Measurements from ENCODE around the gene GDF2.

The GDF2 gene

GRCh38 chr10:47311932-47312662 is 10.2 kb upstream of the GDF2 start:
- peak; percentile 80 to 83 for DNase-seq (ENCODE audit: low read depth in 2 of 2)

- DNase-seq (ENCODE audit: low read depth in 2 of 2) = no peak
Measured at GRCh38 chr10:47312663-47312995, 9.6 kb upstream of the GDF2 start.

DNA sequence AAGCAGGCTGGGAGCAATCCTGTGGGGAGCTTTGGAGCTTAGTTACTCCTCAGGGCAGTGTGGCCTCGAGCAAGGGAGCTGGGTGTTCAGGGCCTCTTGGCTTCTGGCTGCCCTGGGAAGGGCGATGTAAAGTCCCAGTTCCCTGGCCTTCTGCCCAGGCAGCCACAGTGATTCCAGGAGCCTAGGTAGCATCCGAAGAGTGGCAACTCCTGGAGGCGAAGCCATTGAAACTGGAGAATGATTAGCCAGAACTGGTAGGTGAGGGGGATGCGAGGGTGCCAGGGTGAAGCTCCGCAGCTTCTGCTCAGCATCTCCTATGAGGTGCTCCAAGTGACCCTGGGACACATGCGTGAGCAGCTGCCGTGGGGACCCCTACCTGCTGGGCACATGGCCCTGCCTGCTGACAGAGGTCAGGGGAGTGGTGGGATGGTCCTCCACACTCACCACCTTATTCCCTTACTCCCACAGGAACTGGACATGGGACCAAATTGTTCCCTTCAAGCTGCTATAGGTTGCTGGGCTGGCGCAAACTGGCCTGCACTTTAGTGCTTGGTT is 7.8 kb upstream of the GDF2 start:
- no peak for DNase-seq (ENCODE audit: low read depth in 2 of 2)

DNA sequence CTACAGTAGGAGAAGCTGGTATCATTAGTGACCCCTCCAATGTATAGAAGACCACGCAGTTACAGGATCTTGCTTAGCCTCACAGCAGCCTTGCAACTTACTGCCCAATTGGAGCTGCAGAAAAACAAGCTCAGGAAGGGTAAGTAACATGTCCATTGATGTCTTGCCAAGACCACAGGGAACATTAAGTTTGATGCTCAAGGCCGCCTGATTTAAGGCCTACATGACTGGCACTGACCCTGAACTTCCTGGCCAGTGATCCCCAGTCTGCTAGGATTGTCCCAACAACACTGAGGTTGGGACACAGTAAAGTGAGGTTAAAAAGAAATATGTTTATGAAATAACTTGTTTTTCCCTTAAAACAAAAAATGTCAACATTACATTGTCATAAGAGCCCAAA is 6.8 kb upstream of the GDF2 start:
- DNase-seq (ENCODE audit: low read depth in 2 of 2) = no peak

DNA sequence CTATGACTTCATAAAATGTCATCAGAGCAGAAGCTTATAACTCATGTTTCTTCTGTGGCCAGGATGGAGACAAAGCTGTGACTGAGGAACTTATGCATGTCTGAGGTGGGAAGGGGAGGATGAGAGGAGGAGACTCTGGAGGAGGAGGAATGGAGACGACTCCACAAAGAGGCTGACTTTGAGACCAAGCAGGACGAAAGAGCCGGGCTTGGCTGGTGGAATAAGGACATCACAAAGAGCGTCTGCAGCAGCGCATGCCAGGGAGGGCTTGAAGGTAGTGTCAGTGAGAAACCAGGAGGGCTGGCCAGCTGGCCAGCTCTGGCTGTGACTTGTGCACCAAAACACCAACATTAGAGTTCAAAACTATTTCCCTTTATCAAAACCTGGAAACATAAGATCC is 6.1 kb upstream of the GDF2 start:
- DNase-seq (ENCODE audit: low read depth in 2 of 2) = no peak

- no peak for DNase-seq (ENCODE audit: low read depth in 2 of 2)
Measured at GRCh38 chr10:47317251-47317650, 5.0 kb upstream of the GDF2 start.

DNA sequence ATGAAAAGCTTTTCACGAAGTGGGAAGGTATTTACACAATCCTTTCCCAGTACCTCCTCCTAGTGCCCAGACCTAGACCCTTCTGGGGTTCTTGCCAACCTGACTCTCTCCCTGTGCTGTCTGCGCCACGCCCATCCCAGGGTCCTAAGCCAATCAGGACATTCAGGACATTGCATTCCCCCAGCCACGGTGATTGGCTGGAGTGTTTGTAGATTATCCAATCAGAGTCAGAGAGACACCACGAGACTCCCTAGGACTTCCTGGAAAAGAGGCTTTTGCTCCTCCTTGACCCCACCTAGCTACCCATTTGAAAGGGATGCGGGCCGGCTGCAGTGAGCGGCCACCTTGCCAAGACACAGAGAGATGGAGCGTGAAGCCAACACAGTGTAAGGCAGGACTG is 3.5 kb upstream of the GDF2 start:
- DNase-seq (ENCODE audit: low read depth in 2 of 2) = no peak

- DNase-seq (ENCODE audit: low read depth in 2 of 2) = no peak
Measured at GRCh38 chr10:47319784-47320183, 2.5 kb upstream of the GDF2 start.

DNA sequence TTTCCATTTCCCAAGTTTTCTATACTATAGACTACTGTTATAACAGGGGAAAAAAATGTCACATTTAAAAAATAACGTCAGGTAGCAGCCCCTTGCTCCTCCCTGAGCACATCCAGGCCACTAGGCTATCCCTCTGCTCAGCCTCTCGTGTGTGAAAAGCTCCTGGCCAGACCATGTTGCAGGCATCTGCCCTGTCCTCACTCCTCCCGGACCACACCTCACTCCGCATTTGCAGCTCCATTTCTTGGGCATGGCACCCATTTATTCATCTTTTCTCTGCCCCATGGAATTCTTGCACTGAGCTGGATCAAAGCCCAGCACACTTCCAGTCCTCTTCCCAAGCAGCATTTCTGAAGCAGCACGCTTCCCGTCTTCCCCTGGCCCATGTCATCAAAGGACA is 1.4 kb upstream of the GDF2 start:
- DNase-seq (ENCODE audit: low read depth in 2 of 2) = no peak

DNA sequence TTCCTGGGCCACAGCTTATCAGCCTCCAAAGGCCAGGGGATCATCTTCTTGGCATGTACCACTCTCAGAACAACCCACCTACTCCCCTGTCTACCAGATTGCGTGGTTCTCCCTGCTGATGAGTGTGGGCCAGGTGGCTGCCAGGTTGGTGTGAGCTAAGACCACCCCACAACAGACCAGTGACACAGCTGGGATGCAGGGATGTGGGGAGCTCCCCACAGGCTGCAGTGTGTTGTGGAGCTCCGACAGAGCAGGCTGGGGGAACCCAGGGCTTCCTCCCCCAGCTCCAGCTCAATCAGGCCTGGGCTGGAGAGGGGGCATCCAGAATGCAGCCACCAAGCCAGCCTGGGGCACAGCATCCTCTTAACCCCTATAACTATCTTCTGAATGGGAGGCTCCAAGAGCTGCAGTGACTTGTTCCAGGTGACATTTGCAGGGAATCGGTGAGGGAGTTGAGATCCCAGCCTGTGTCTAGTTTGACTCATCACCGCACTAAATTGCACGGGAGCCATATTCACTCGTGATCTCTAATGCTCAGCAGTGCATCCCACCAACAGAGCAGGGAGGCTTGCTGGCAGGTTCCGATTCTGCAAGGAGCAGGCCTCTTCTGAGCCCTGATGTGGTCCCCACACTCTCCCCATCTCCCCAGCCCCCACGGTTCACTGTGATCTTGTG is 596 bp upstream of the GDF2 start:
- no peak for DNase-seq (ENCODE audit: low read depth in 2 of 2)

GRCh38 chr10:47323087-47323486 is 833 bp downstream of the GDF2 start:
- DNase-seq (ENCODE audit: low read depth in 2 of 2) = no peak

- no peak for DNase-seq (ENCODE audit: low read depth in 2 of 2)
Measured at GRCh38 chr10:47323636-47324296, 1.5 kb downstream of the GDF2 start.

GRCh38 chr10:47325303-47326291 is 3.3 kb downstream of the GDF2 start:
- no peak for DNase-seq (ENCODE audit: low read depth in 2 of 2)

DNA sequence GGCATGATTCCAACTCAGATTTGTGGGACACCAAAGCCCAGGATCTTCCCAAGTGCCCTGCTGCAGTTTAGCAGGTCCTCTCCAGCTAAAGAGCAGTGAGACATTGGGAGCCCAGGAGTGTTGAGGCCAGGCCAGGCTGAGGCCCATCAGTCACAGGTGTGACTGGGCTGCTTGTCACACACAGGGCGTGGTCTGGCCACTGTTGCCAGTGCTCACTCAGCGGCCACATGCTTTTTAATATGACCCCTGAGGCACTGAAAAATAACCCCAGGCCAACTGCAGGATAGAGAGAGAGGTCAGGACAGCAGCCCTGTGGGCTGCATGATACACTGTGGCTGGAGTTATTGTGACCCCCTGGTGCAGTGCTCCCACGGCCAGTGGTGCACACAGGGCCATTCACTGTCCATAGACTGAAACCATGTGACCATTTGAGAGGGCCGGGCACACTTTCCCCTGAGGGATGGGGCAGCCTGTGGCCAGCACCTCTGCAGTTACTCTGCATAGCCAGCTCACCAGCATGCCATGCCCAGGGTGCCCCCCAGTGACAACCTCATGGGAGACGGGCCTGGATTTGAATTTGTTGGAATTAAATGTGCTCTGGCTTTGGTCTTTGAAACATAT is 4.2 kb downstream of the GDF2 start:
- DNase-seq (ENCODE audit: low read depth in 2 of 2) = no peak

- no peak for DNase-seq (ENCODE audit: low read depth in 2 of 2)
Measured at GRCh38 chr10:47326927-47327330, 4.7 kb downstream of the GDF2 start.

GRCh38 chr10:47329855-47330254 is 7.6 kb downstream of the GDF2 start:
- DNase-seq (ENCODE audit: low read depth in 2 of 2) = no peak

DNA sequence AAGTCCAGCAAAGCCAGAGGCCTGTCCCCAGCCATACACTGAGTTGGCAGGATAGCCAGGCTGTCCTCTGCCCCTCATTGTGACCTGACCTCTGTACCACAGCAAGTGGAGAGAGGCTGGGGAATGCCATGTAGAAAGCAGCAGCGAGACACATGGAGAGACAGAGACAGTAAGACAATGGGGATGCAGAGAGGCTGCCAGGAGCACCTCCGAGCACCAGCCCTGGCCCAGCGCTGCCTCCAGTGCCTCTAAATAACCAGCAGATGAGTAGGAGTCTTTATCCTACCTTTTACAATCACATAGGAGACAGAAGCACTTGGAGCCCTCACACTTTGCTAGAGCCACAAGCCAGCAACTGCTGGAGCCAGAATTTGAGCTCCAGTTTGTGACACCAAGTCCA is 8.1 kb downstream of the GDF2 start:
- DNase-seq (ENCODE audit: low read depth in 2 of 2) = no peak

- DNase-seq (ENCODE audit: low read depth in 2 of 2) = no peak
Measured at GRCh38 chr10:47330804-47331203, 8.6 kb downstream of the GDF2 start.

DNA sequence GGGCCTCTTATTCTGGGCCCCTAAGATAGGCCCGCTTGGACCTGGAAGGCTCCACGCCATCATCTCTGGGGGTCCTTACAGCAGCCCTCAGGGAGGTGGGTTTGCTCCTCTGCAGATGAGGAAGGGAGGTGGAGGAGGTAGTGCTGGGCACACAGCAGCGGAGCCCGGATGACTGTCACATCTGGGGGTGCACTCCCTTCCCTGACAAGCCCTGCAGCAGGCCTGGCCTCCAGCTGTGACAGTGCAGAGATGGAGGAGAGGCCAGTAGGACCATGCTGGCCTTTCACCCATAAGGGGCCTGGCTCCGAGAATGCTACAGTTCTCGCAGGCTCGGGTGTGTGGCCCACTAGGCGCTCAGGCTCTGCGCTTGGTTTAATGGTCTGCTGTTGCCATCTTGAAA is 9.2 kb downstream of the GDF2 start:
- no peak for DNase-seq (ENCODE audit: low read depth in 2 of 2)

GRCh38 chr10:47331954-47332353 is 9.7 kb downstream of the GDF2 start:
- no peak for DNase-seq (ENCODE audit: low read depth in 2 of 2)

DNA sequence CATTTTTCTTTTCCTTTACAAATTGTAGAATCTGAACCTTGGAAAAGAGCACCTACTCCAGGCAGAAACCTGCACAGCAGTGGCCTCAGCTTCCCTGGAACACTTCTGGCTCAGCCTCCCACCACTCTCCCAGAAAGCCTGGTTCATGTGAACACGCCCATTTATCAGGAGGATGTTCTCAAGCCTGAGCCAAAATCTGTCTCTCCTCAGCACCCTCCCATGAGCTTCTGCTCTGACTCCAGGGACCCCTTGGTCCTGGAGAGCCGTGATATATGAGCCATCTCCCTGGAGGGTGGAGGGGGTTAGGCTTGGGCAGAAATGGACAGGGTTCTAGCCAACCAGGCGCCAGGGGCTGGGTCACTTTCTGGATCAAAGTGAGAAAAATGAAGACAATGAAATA is 10.1 kb downstream of the GDF2 start:
- no peak for DNase-seq (ENCODE audit: low read depth in 2 of 2)

All from stimulated activated CD4-positive, alpha-beta T cell treated with anti-CD3 and anti-CD28 coated beads, Interleukin-1b, Interleukin-23, amount 100 ng/mL, for 4 hours (primary cell).